RWPE1 (cell line): ENCODE results near the gene SCAP.
A peak's percentile ranks its signal among the peaks of the same experiment; 100 is the strongest.
"Not testable (repeated sequence)": the region's sequence is repeated elsewhere in the genome, so short reads cannot be mapped to it uniquely, and the experiment has no call there.

ENCODE experiments used
- CTCF ChIA-PET: fragments of 350-600 bp; sonication (Branson Sonifier 250); formaldehyde crosslinking; extraction: SDS; loops from one replicate; lab custom pipeline; 2021; lab: Yijun Ruan, JAX
- POLR2A ChIA-PET: fragments of 400-600 bp; formaldehyde crosslinking; extraction: SDS; loops from one replicate; lab custom pipeline; 2020; ENCODE audit warnings: antibody characterized with exemption; ENCODE audit not compliant: low non-redundant PET; lab: Yijun Ruan, JAX
- DNase-seq: peaks from one replicate; pipeline ENCODE4 v3.0.0; 2012; ENCODE audit warnings: low spot score
- H3K27ac ChIP-seq: fragments of 450-650 bp; 2 replicates; pipeline ENCODE4 v1.5.1; 2017
- CTCF ChIP-seq: fragments of 450-650 bp; conservative IDR thresholded peaks from 2 replicates; pipeline ENCODE4 v1.5.1; 2017; ENCODE audit warnings: low read depth, mild to moderate bottlenecking

Gene SCAP

GRCh38 chr3:47487265-47487664, 11.5 kb upstream of the SCAP start:
- POLR2A ChIA-PET, result no interaction called here
- DNase-seq, result no peak
- peak overlapping the region; percentile 39 for H3K27ac ChIP-seq
- TF ChIP-seq CTCF, result no peak
- CTCF ChIA-PET, result no interaction called here

GRCh38 chr3:47485812-47486211, 10.1 kb upstream of the SCAP start:
- ChIA-PET POLR2A (no interaction called here), CTCF (no interaction called here)
- no peak for DNase-seq
- TF ChIP-seq CTCF, result no peak
- no peak overlapping the region for H3K27ac ChIP-seq

- DNase-seq, result no peak
- CTCF ChIA-PET, result no interaction called here
Measured at GRCh38 chr3:47482366-47482765, 6.6 kb upstream of the SCAP start.

GRCh38 chr3:47481763-47482162, 6.0 kb upstream of the SCAP start:
- DNase-seq, CTCF ChIA-PET, POLR2A ChIA-PET, H3K27ac ChIP-seq: not testable (repeated sequence)

More at GRCh38 chr3:47482366-47482765, 6.6 kb upstream of the SCAP start:
- TF ChIP-seq CTCF, result no peak
- no peak overlapping the region for H3K27ac ChIP-seq
- POLR2A ChIA-PET, result no interaction called here

- DNase-seq, CTCF ChIA-PET, H3K27ac ChIP-seq, POLR2A ChIA-PET: not testable (repeated sequence)
Measured at GRCh38 chr3:47480267-47480666, 4.5 kb upstream of the SCAP start.

- no peak overlapping the region for H3K27ac ChIP-seq
- DNase-seq, result no peak
- POLR2A ChIA-PET, result no interaction called here
- CTCF ChIA-PET, result no interaction called here
- TF ChIP-seq CTCF, result no peak
Measured at GRCh38 chr3:47479826-47480160, 4.1 kb upstream of the SCAP start.

DNA sequence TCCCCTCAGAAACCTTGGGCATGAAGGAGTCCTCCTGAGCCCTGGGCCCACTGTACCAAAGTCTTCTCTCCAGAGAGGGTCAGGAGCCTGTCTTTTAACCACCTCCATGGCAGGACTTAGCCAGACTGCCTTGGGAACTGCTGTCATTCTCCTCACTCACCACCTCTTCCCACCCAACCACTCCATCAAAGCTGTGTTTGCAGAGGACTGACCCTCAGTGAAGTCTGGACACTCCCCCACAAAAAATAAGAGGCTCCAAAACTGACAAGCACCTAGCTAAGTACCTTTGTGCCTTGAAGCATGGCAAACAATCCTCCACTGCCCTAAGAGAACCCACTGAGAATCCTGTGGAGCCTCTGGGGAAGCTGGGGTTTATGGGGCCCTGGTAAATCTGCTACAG, 2.3 kb upstream of the SCAP start:
- H3K27ac ChIP-seq, result 0 out of 2 replicates have a peak overlapping the region, but pooled peaks have one; percentile 3
- ChIA-PET CTCF (no interaction called here), POLR2A (no interaction called here)
- no peak for TF ChIP-seq CTCF
- DNase-seq, result no peak

DNA sequence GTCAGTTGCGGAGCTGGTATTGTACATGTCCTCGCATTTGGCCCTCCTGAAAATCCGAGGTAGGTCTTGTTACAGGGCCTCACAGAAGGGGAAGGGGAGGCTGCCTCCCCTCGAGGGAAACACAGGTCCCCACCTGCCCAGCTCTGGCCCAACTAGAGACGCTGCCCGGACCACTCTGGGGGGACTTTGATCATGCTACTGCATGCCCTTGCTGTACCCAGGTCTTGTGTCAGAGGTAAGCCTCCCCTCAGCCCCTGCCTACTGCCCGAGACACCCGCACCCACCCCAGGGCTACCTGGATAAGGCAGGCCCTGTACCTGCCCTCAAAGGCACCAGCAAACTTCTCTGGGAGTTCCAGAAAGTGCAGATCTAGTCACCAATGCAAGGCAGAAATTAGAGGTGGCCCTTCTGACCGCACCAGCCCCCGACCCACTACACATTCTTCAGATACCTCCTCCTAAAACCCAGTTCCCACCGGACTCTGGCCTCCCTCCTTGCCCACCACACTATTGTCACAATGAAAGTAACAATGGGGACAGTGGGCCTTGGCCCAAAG, 981 bp upstream of the SCAP start:
- CTCF ChIA-PET, result interaction anchor here (0.5 to 2.0 kb wide), 3 partner anchors 55 to 990 kb away, joined by 3 to 14 read pairs (median 3); no protein-coding TSS in a partner anchor

More for the DNA sequence above, 981 bp upstream of the SCAP start:
- TF ChIP-seq CTCF, result no peak
- peak overlapping the region; percentile 82 for H3K27ac ChIP-seq
- POLR2A ChIA-PET, result no interaction called here
- DNase-seq, result no peak
